ENCODE measurements around the gene JAKMIP1. TPM values are rescaled to one million over a fixed set of nuclear protein-coding genes. Genes with fewer than 3 reads are reported as not detected.

The JAKMIP1 gene
- total RNA-seq, 1 donor: 1.4 TPM

DNA sequence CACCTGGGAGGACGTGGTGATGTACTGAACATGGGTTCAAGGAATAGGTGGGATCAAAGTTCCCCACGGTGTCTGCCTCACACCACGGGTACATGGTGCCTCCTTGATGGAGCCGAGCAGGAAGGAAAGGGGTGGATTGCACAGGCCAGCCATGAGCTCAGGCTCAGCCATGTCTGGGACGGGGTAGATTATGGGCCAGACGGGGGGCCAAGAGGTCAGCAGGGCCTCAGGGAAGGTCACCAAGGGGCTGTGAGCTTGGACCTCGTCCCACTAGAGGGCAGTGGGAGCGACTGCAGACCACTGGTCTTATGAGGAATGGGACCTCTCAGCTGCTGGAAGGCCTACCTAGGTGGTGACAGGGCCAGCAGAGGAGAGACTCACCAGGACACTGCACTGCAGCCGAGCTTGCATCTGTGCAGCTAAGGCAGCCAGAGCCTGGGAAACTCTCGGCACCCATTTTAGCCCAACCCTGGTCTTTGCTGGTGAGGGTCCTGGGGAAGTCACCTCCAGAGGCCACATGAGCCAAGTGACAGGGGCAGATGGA lies 38.4 kb downstream of the JAKMIP1 start:
- Histone ChIP-seq H3K4me3 (ENCODE audit: low read length) (no peak overlapping the region), H3K27me3 (ENCODE audit: insufficient read depth, low read length) (no peaks in the 10 kb centered on the region), H3K9me3 (ENCODE audit: low read depth, low read length) (no peaks in the 10 kb centered on the region), H3K4me1 (ENCODE audit: insufficient read depth, low read length) (no peaks in the 10 kb centered on the region)

- no peaks in the 10 kb centered on the region for H3K9me3 ChIP-seq (ENCODE audit: low read depth, low read length)
- no peaks in the 10 kb centered on the region for H3K27me3 ChIP-seq (ENCODE audit: insufficient read depth, low read length)
- no peaks in the 10 kb centered on the region for H3K4me1 ChIP-seq (ENCODE audit: insufficient read depth, low read length)
- H3K4me3 ChIP-seq (ENCODE audit: low read length): no peak overlapping the region
Observed at GRCh38 chr4:6160536-6160935, 39.8 kb downstream of the JAKMIP1 start.

- Histone ChIP-seq H3K4me1 (ENCODE audit: insufficient read depth, low read length) (no peaks in the 10 kb centered on the region), H3K4me3 (ENCODE audit: low read length) (no peak overlapping the region), H3K27me3 (ENCODE audit: insufficient read depth, low read length) (no peaks in the 10 kb centered on the region), H3K9me3 (ENCODE audit: low read depth, low read length) (no peaks in the 10 kb centered on the region)
Observed at GRCh38 chr4:6157926-6158325, 42.4 kb downstream of the JAKMIP1 start.

DNA sequence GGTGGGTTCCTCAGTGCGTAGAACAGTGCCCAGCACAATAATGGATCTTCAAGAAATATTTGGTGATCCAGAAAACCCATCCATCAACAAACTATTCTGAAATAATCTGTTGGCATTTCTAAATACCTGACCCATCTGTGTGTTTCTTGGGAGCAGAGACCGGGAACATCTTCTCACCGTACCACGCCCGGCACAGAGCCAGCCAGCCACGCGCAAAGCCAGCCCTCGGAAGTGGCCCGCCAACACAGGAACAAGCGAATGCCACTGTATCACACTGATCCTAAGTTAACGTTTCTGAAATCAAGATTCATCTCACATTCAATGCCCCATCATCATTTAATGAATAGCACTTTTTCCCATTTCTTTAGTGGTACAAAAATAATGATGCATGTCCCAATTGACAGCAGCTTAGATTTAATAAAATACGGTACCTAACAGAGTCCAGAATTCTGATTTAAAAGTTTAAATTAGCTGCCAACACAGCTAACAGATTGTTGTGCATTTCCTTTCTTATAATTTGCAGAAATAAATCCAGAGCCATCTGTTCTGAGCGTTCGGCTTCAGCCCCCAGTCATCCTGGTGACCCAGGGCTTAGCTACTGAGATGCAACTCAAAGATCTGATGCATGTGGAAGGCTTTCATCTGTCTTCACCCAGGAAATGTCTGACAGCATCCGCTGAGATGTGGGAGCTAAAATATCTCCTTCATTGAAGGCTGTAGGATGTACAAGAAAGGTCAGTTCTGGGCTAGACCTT lies 44.2 kb downstream of the JAKMIP1 start:
- Histone ChIP-seq H3K4me1 (ENCODE audit: insufficient read depth, low read length) (no peaks in the 10 kb centered on the region), H3K9me3 (ENCODE audit: low read depth, low read length) (no peaks in the 10 kb centered on the region), H3K27me3 (ENCODE audit: insufficient read depth, low read length) (no peaks in the 10 kb centered on the region), H3K4me3 (ENCODE audit: low read length) (no peak overlapping the region)

DNA sequence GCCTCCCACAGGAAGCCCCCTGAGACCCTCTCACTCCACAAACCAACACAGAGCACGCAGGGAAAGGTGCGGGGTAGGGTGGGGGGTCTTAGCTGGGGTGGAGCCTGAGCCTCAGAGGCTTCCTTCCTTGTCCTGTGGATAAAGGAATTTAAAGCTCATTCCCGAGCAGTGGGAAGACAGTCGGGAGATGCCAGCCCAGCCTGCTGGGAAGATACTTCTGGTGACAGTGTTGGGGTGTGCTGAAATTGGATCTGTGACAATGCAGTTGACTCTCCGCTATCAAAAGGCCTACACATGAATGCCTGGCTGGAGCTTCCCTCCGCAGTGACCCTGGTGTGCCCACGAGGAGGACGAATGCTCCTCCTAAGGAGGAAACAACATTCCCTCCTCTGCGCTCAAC lies 45.5 kb downstream of the JAKMIP1 start:
- H3K4me3 ChIP-seq (ENCODE audit: low read length): no peak overlapping the region
- H3K9me3 ChIP-seq (ENCODE audit: low read depth, low read length): no peaks in the 10 kb centered on the region
- H3K27me3 ChIP-seq (ENCODE audit: insufficient read depth, low read length): no peaks in the 10 kb centered on the region
- H3K4me1 ChIP-seq (ENCODE audit: insufficient read depth, low read length): no peaks in the 10 kb centered on the region

DNA sequence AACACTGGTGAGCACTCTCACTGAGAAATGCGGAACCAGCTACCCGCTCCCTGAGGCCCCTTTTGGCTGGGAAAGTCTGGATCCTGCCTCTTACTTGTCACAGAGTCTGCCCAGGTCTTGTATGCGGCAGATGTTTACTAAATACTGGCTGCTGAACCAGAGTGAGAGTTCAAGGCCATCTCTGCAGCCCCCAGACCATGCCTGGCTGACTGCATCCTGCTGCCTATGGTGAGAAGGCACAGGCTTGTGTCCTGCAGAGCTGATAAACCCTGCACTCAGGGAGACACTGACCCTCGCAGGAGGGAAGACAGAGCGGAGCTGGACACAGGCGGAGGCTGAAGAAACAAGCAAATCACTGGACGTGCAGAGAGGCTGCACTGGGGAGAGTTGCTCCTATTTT lies 46.5 kb downstream of the JAKMIP1 start:
- no peak overlapping the region for H3K4me3 ChIP-seq (ENCODE audit: low read length)
- no peaks in the 10 kb centered on the region for H3K4me1 ChIP-seq (ENCODE audit: insufficient read depth, low read length)
- no peaks in the 10 kb centered on the region for H3K9me3 ChIP-seq (ENCODE audit: low read depth, low read length)
- H3K27me3 ChIP-seq (ENCODE audit: insufficient read depth, low read length): no peaks in the 10 kb centered on the region

DNA sequence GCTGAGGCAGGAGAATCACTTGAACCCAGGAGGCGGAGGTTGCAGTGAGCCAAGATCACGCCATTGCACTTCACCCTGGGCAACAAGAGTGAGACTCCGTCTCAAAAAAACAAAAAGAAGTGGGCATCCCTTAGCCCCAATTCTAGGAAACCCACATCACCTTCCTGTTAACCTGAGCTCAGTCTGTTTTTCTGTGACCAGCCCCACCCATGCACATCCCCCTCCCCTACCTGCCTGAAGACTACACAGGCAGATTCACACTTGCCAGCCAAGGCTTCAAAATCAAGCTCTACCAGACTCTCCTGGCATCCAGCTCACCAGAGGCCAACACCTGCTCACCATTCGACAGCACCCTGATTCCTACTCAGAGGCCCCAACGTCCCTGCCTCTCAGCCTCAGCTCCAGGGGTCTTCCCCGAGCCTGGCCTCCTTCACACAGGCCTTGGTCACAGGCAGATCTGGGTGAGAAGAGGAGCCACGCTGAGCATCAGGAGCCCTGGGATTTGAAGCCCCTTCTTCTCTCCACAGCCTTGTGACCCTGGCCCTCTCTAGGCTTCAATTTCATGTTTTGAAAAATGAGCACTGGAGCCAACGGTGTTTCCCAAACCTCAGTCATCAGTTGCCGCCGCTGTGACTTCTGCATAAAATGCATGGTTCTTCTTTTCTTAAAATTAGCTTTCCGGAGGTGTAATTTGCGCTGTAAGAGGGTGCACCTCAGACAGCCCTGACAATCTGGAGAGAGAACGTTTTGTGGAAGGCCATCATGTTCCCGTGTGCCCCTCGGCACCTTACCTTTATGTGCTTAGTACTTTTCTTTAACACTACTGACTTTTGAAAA lies 47.3 kb downstream of the JAKMIP1 start:
- Histone ChIP-seq H3K4me1 (ENCODE audit: insufficient read depth, low read length) (no peaks in the 10 kb centered on the region), H3K27me3 (ENCODE audit: insufficient read depth, low read length) (no peaks in the 10 kb centered on the region), H3K4me3 (ENCODE audit: low read length) (no peak overlapping the region), H3K9me3 (ENCODE audit: low read depth, low read length) (no peaks in the 10 kb centered on the region)

- no peak overlapping the region for H3K4me3 ChIP-seq (ENCODE audit: low read length)
- H3K9me3 ChIP-seq (ENCODE audit: low read depth, low read length): no peaks in the 10 kb centered on the region
- H3K27me3 ChIP-seq (ENCODE audit: insufficient read depth, low read length): no peaks in the 10 kb centered on the region
- H3K4me1 ChIP-seq (ENCODE audit: insufficient read depth, low read length): no peaks in the 10 kb centered on the region
Observed at GRCh38 chr4:6150046-6150735, 50.2 kb downstream of the JAKMIP1 start.

- Histone ChIP-seq H3K27me3 (ENCODE audit: insufficient read depth, low read length) (no peaks in the 10 kb centered on the region), H3K4me1 (ENCODE audit: insufficient read depth, low read length) (no peaks in the 10 kb centered on the region)
Observed at GRCh38 chr4:6148506-6149205, 51.7 kb downstream of the JAKMIP1 start.

DNA sequence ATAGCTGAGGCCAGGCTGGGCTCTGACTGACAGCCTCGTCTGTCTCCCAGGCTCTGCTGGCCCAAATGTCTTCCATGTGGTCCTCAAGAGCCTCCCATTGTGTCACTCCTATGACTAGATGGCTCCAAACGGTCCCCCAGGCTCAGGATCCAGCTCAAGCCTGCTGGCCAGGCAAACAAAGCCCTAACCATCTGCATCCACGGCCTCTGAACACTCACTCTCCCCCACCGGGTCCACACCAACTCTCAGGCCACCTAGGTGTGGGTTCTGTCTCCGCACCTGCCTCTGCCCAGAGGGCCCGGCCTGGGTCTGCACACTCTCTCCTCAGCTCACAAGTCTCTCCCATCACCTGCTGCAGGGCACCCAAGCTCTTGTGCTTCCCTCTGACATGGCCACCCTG lies 52.9 kb downstream of the JAKMIP1 start:
- H3K9me3 ChIP-seq (ENCODE audit: low read depth, low read length): peaks cover 5% of the 10 kb centered on the region
- no peaks in the 10 kb centered on the region for H3K27me3 ChIP-seq (ENCODE audit: insufficient read depth, low read length)
- H3K4me1 ChIP-seq (ENCODE audit: insufficient read depth, low read length): no peaks in the 10 kb centered on the region
- no peak overlapping the region for H3K4me3 ChIP-seq (ENCODE audit: low read length)

More at GRCh38 chr4:6148506-6149205, 51.7 kb downstream of the JAKMIP1 start:
- H3K4me3 ChIP-seq (ENCODE audit: low read length): no peak overlapping the region
- H3K9me3 ChIP-seq (ENCODE audit: low read depth, low read length): peaks cover 5% of the 10 kb centered on the region

DNA sequence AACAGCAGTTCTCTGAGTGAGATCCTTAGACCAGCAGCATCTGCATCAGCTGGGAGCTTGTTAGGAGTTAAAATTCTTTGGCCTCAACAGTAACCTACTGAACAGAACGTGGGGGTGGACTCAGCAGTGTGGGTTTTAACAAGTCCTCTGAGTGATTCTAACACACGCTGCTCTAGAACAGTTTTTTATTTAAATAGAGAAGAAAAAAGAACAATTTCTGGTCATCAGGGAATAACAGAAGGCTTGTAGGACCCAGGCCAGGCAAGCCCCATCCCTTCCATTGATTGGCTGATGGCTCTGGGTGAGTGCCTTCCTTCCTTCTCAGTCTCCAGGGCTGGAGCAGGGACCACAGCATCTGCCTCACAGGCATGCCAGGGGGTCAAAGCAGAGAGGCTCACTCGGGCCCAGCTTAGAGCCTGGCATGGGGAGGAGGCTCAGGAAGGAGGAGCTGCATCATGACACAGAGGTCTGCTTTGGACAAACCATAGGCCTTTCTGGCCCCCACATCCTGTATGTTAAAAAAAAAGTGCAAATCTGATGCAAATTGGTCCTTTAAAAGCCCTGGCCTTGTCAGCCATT lies 56.7 kb downstream of the JAKMIP1 start:
- Histone ChIP-seq H3K27me3 (ENCODE audit: insufficient read depth, low read length) (no peaks in the 10 kb centered on the region), H3K4me3 (ENCODE audit: low read length) (no peak overlapping the region), H3K4me1 (ENCODE audit: insufficient read depth, low read length) (no peaks in the 10 kb centered on the region), H3K9me3 (ENCODE audit: low read depth, low read length) (peaks cover 5% of the 10 kb centered on the region)

- H3K9me3 ChIP-seq (ENCODE audit: low read depth, low read length): peaks cover 5% of the 10 kb centered on the region
- H3K4me3 ChIP-seq (ENCODE audit: low read length): no peak overlapping the region
- H3K27me3 ChIP-seq (ENCODE audit: insufficient read depth, low read length): no peaks in the 10 kb centered on the region
- no peaks in the 10 kb centered on the region for H3K4me1 ChIP-seq (ENCODE audit: insufficient read depth, low read length)
Observed at GRCh38 chr4:6142935-6143602, 57.3 kb downstream of the JAKMIP1 start.

DNA sequence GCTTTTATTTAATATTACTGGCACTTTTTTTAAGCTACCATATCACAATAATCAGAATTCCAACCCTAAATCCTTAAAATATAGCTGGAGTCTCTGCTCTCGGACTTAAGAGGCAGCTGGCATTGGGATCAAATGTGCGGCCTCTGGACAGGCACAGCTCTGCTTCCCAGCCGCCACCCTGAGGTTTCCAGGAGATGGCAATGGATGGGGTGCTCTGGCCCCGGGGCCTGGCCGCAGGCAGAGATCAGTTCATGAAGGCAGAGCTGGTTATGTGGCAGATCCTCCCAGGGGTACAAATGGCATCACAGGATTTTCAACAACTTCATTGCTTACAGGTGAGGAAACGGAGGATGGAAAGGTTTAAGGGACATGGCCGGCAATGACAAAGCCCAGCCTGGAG lies 57.8 kb downstream of the JAKMIP1 start:
- H3K27me3 ChIP-seq (ENCODE audit: insufficient read depth, low read length): no peaks in the 10 kb centered on the region
- no peaks in the 10 kb centered on the region for H3K4me1 ChIP-seq (ENCODE audit: insufficient read depth, low read length)
- peaks cover 5% of the 10 kb centered on the region for H3K9me3 ChIP-seq (ENCODE audit: low read depth, low read length)
- no peak overlapping the region for H3K4me3 ChIP-seq (ENCODE audit: low read length)

- H3K4me3 ChIP-seq (ENCODE audit: low read length): no peak overlapping the region
- H3K9me3 ChIP-seq (ENCODE audit: low read depth, low read length): peaks cover 5% of the 10 kb centered on the region
- no peaks in the 10 kb centered on the region for H3K4me1 ChIP-seq (ENCODE audit: insufficient read depth, low read length)
- no peaks in the 10 kb centered on the region for H3K27me3 ChIP-seq (ENCODE audit: insufficient read depth, low read length)
Observed at GRCh38 chr4:6141554-6141953, 58.8 kb downstream of the JAKMIP1 start.
